ENCODE measurements around the gene CCZ1. TPM values are rescaled to one million over a fixed set of nuclear protein-coding genes. Genes with fewer than 3 reads are reported as not detected.
"Not testable (repeated sequence)": the region's sequence is repeated elsewhere in the genome, so short reads cannot be mapped to it uniquely, and the experiment has no call there.

CCZ1 gene
- total and polyA plus RNA-seq, 2 donors (not counting 1 experiment from before 2014, with no cell fraction given), result 30.8 to 66.2 TPM

DNA sequence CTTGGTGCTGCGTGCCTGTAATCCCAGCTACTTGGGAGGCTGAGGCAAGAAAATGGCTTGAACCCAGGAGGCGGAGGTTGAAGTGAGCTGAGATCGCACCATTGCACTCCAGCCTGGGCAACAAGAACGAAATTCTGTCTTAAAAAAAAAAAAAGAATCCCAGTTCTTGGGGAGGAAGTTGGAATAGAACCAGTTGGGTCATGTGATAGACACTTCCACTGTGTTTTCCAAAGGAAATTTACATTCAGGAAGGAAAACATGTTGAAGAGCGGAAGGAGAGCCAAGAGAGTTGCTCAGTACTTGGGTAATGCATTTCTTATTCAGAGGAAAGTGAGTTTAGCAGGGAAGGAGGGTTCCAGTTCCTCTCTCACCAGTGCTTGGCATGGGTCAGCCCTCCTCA lies 37.3 kb upstream of the CCZ1 start:
- H3K4me3 ChIP-seq (ENCODE audit: control extremely low read depth in 1 of 5, extremely low read depth in 1 of 5, insufficient read depth in 1 of 5, low read depth in 2 of 5, low read length in 4 of 5); H3K27ac Mint-ChIP-seq; H2AFZ ChIP-seq (ENCODE audit: insufficient read depth, low read depth, low read length, poor library complexity, severe bottlenecking); H3K36me3 ChIP-seq (replicated peaks in 1 of 2; ENCODE audit: control extremely low read depth in 1 of 2, control insufficient read depth in 1 of 2, extremely low read depth in 1 of 2, insufficient read depth in 2 of 2, low read length in 1 of 2); DNase-seq; H4K20me1 ChIP-seq (ENCODE audit: control insufficient read depth, insufficient read depth, low read length, poor library complexity, severe bottlenecking); intact Hi-C loops (cut with micrococcal nuclease); H3K4me2 ChIP-seq (replicated peaks; ENCODE audit: low read depth, low read length, poor library complexity, severe bottlenecking); H3K9me3 ChIP-seq (ENCODE audit: control extremely low read depth in 1 of 3, control insufficient read depth in 2 of 3, insufficient read depth in 1 of 3, low read length in 2 of 3); CTCF ChIA-PET; H3K79me2 ChIP-seq (ENCODE audit: control insufficient read depth, insufficient read depth, low read length); POLR2A ChIA-PET; H3K9ac ChIP-seq (ENCODE audit: low read length); ATAC-seq (ENCODE audit: low read depth); H3K4me1 ChIP-seq (ENCODE audit: control insufficient read depth in 2 of 2, insufficient read depth in 2 of 2, low read length in 2 of 2); H3K4me1 Mint-ChIP-seq; H3K27me3 ChIP-seq (replicated peaks in 1 of 4; ENCODE audit: control extremely low read depth in 1 of 4, control insufficient read depth in 3 of 4, insufficient read depth in 4 of 4, low read length in 3 of 4); H3K9me3 Mint-ChIP-seq (ENCODE audit: insufficient read depth); H3K4me3 Mint-ChIP-seq; H3K27ac ChIP-seq (ENCODE audit: low read length in 2 of 2): not testable (repeated sequence)
- peaks cover 16% of the 10 kb centered on the region for H3K27me3 Mint-ChIP-seq
- WGBS (ENCODE audit: insufficient coverage), result 100% methylated on average over 4 of the region's 5 CpGs

DNA sequence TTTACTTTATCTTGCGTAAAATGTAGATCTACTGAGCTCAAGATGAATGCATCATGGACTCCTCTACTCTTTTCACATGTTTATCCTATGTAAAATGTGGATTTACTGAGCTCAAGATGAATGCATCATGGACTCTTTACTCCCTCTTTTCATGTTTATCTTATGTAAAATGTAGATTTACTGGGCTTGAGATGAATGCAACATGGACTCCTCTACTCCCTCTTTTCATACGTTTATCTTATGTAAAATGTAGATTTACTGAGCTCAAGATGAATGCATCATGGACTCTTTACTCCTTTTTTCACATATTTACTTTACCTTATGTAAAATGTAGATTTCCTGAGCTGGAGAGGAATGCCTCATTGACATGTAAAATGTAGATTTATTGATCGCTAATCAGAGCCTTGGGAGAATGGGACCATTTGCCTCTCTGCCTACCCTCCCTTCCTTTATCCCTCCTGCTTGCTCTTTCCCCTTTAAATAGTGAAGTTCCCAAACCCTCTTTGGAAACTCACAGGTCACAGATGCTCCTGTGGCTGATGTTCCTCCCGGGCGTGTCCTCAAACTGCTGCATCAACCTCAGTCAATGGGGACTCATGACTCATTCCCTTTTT lies 35.7 kb upstream of the CCZ1 start:
- H3K27ac Mint-ChIP-seq; H3K4me3 Mint-ChIP-seq; H3K79me2 ChIP-seq (ENCODE audit: control insufficient read depth, insufficient read depth, low read length); H3K9me3 ChIP-seq (ENCODE audit: control extremely low read depth in 1 of 3, control insufficient read depth in 2 of 3, insufficient read depth in 1 of 3, low read length in 2 of 3); intact Hi-C loops (cut with micrococcal nuclease); H3K9ac ChIP-seq (ENCODE audit: low read length); H3K27ac ChIP-seq (ENCODE audit: low read length in 2 of 2); H3K4me1 Mint-ChIP-seq; H3K36me3 ChIP-seq (replicated peaks in 1 of 2; ENCODE audit: control extremely low read depth in 1 of 2, control insufficient read depth in 1 of 2, extremely low read depth in 1 of 2, insufficient read depth in 2 of 2, low read length in 1 of 2); CTCF ChIA-PET; DNase-seq; POLR2A ChIA-PET; H3K27me3 ChIP-seq (replicated peaks in 1 of 4; ENCODE audit: control extremely low read depth in 1 of 4, control insufficient read depth in 3 of 4, insufficient read depth in 4 of 4, low read length in 3 of 4); H4K20me1 ChIP-seq (ENCODE audit: control insufficient read depth, insufficient read depth, low read length, poor library complexity, severe bottlenecking); H3K4me1 ChIP-seq (ENCODE audit: control insufficient read depth in 2 of 2, insufficient read depth in 2 of 2, low read length in 2 of 2); ATAC-seq (ENCODE audit: low read depth); H2AFZ ChIP-seq (ENCODE audit: insufficient read depth, low read depth, low read length, poor library complexity, severe bottlenecking); H3K4me2 ChIP-seq (replicated peaks; ENCODE audit: low read depth, low read length, poor library complexity, severe bottlenecking); H3K9me3 Mint-ChIP-seq (ENCODE audit: insufficient read depth); H3K4me3 ChIP-seq (ENCODE audit: control extremely low read depth in 1 of 5, extremely low read depth in 1 of 5, insufficient read depth in 1 of 5, low read depth in 2 of 5, low read length in 4 of 5): not testable (repeated sequence)
- no CpG with 5 or more reads among the region's 5 CpGs for WGBS (ENCODE audit: insufficient coverage)
- peaks cover 25% of the 10 kb centered on the region for H3K27me3 Mint-ChIP-seq

DNA sequence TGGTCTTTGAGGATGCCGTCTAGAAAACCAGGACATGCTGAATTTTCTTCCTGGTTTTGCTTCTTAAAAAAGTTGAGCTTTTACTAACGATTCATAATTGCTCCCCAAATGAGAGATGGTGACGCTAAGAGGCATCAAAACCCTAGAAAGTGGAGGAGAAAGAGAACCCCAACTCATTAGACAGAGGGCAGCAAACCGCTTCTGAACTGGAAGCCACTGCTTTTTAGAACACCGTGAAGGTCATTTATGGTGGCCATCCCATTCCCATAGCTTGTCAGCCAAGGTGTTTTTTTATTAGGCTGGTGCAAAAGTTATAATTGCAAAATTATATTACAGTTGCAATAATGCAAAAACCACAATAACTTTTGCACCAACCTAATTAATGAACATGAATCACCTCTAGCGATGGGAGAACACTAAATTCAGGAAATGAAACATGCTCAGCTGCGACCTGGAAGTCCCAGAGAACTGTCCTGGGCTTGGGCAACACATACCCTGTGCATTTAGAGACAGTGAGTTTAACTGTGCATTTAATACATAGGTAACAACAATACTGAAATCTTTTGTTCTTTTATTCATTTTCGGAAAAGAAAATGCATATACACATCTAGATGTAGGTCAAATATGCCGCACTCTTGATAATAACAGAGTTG lies 33.1 kb upstream of the CCZ1 start:
- H3K4me3 Mint-ChIP-seq; H3K27me3 ChIP-seq (replicated peaks in 1 of 4; ENCODE audit: control extremely low read depth in 1 of 4, control insufficient read depth in 3 of 4, insufficient read depth in 4 of 4, low read length in 3 of 4); H3K36me3 ChIP-seq (replicated peaks in 1 of 2; ENCODE audit: control extremely low read depth in 1 of 2, control insufficient read depth in 1 of 2, extremely low read depth in 1 of 2, insufficient read depth in 2 of 2, low read length in 1 of 2); H4K20me1 ChIP-seq (ENCODE audit: control insufficient read depth, insufficient read depth, low read length, poor library complexity, severe bottlenecking); H3K27ac ChIP-seq (ENCODE audit: low read length in 2 of 2); CTCF ChIA-PET; DNase-seq; H2AFZ ChIP-seq (ENCODE audit: insufficient read depth, low read depth, low read length, poor library complexity, severe bottlenecking); H3K79me2 ChIP-seq (ENCODE audit: control insufficient read depth, insufficient read depth, low read length); H3K4me3 ChIP-seq (ENCODE audit: control extremely low read depth in 1 of 5, extremely low read depth in 1 of 5, insufficient read depth in 1 of 5, low read depth in 2 of 5, low read length in 4 of 5); H3K27ac Mint-ChIP-seq; H3K4me1 ChIP-seq (ENCODE audit: control insufficient read depth in 2 of 2, insufficient read depth in 2 of 2, low read length in 2 of 2); H3K4me1 Mint-ChIP-seq; ATAC-seq (ENCODE audit: low read depth); H3K4me2 ChIP-seq (replicated peaks; ENCODE audit: low read depth, low read length, poor library complexity, severe bottlenecking); H3K9me3 Mint-ChIP-seq (ENCODE audit: insufficient read depth); POLR2A ChIA-PET; H3K9ac ChIP-seq (ENCODE audit: low read length); H3K9me3 ChIP-seq (ENCODE audit: control extremely low read depth in 1 of 3, control insufficient read depth in 2 of 3, insufficient read depth in 1 of 3, low read length in 2 of 3); intact Hi-C loops (cut with micrococcal nuclease): not testable (repeated sequence)
- WGBS (ENCODE audit: insufficient coverage), result no CpG with 5 or more reads among the region's 9 CpGs
- H3K27me3 Mint-ChIP-seq, result peaks cover 31% of the 10 kb centered on the region

All from B cell (primary cell).